Ovary (tissue), 3 donors: ENCODE measurements around the gene DACT2.

Source experiments
- EP300 ChIP-seq: sonication (generic); formaldehyde crosslinking; IDR thresholded peaks from one replicate; pipeline ENCODE4 v1.6.1; 2017; ENCODE audit warnings: antibody characterized with exemption
- TF ChIP-seq, protein P1 (sequence below), 3 donors: fragments of 450-650 bp in 2 of 3; fragments of 200-600 bp in 1 of 3; IDR thresholded peaks; one replicate each; pipeline versions ENCODE4 v1.5.1 to v1.8.0; 2016 to 2022; ENCODE audit warnings: antibody characterized with exemption in 3 of 3, mild to moderate bottlenecking in 1 of 3
- donor health status: DM: no; HTN: no; CAD: no.

DNA sequence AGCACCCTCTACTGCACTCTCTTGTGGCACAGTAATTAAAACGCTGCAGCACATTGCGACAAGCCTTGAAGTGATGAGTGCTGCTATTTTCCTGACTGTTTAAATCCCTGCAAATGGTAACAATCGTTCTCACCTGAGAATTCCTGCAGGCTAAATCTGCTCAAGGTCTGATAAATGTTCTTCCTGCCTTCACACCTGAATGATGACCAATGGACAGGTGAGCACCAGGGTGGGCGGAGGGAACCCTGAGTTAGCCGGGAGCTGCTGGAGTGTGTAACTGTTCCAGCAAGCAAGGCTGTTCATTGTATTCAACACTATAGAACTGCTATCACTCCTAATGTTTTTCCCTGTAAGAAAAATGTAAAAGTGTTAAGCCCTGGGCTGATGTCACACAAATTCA lies 4.0 kb downstream of the DACT2 start:
- TF ChIP-seq, protein P1, sequence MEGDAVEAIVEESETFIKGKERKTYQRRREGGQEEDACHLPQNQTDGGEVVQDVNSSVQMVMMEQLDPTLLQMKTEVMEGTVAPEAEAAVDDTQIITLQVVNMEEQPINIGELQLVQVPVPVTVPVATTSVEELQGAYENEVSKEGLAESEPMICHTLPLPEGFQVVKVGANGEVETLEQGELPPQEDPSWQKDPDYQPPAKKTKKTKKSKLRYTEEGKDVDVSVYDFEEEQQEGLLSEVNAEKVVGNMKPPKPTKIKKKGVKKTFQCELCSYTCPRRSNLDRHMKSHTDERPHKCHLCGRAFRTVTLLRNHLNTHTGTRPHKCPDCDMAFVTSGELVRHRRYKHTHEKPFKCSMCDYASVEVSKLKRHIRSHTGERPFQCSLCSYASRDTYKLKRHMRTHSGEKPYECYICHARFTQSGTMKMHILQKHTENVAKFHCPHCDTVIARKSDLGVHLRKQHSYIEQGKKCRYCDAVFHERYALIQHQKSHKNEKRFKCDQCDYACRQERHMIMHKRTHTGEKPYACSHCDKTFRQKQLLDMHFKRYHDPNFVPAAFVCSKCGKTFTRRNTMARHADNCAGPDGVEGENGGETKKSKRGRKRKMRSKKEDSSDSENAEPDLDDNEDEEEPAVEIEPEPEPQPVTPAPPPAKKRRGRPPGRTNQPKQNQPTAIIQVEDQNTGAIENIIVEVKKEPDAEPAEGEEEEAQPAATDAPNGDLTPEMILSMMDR (IDR thresholded peaks at IDR 0.05): no peak
- TF ChIP-seq EP300: no peak
